GM18870 (cell line): ENCODE measurements around the gene GLCCI1.
"Not testable (repeated sequence)": the region's sequence is repeated elsewhere in the genome, so short reads cannot be mapped to it uniquely, and the experiment has no call there.

ENCODE experiments used
- ATAC-seq: cut with Tn5 transposase; IDR thresholded peaks from one replicate; pipeline ENCODE4 v1.9.1; 2021; ENCODE audit warnings: moderate library complexity; ENCODE audit not compliant: unreplicated experiment

Gene GLCCI1

GRCh38 chr7:8042796-8043535 is 74.4 kb downstream of the GLCCI1 start:
- no peak for ATAC-seq

GRCh38 chr7:8044761-8045430 is 76.3 kb downstream of the GLCCI1 start:
- ATAC-seq = no peak

- ATAC-seq = not testable (repeated sequence)
Measured at GRCh38 chr7:8048067-8048466, 79.5 kb downstream of the GLCCI1 start.

GRCh38 chr7:8051373-8051772 is 82.8 kb downstream of the GLCCI1 start:
- ATAC-seq = no peak

GRCh38 chr7:8051998-8052397 is 83.4 kb downstream of the GLCCI1 start:
- no peak for ATAC-seq

- no peak for ATAC-seq
Measured at GRCh38 chr7:8052824-8053223, 84.2 kb downstream of the GLCCI1 start.

DNA sequence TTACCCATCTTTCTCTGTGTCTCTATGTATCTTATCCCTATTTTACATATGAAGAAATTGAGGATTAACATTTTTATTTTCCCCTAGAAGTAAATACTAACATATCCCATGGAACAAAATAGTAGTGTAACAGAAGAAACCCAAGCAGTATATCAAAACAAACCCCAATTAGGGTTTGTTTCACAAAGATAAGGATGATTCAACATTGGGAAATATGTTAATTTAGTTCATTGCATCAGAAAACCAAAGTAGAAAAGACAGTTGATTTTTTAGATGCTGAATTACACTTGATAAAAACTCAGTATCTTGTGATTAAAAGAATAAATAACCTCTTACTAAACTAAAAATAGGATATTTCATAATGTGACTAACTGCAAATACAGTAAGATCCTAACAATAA is 87.8 kb downstream of the GLCCI1 start:
- ATAC-seq = no peak

- ATAC-seq = no peak
Measured at GRCh38 chr7:8057566-8057965, 89.0 kb downstream of the GLCCI1 start.

DNA sequence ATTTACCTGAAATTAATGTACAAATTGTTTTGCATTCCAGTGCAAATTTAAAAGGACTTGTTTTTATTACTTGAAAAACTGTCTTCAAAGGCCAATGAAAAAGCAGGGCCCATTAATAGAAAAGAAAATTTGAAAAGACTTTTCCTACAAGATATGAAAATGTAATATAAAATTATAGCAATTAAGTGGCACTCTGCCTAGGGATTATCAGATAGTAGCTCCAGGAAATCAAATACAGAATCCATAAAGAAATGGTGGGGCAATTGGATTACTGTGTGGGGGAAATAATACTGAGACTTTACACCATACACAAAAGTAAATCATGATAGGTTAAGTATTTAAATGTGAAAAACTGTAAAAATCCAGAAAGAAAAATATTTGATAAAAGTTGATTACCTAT is 89.7 kb downstream of the GLCCI1 start:
- no peak for ATAC-seq

DNA sequence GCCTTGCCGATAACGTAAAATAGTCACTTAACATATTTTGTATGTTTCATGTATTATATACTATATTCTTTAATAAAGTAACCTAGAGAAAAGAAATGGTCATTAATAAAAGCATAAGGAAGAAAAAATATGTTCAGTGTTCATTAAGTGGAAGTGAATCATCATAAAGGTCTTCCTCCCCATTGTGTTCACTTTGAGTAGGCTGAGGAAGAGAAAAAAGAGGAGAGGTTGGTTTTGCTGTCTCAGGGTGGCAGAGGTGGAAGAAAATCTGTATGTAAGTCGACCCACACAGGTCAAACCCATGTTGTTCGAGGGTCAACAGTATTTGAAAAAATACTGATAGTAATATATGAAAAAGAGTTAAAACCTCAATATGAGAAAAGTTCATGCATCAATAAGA is 90.3 kb downstream of the GLCCI1 start:
- no peak for ATAC-seq

DNA sequence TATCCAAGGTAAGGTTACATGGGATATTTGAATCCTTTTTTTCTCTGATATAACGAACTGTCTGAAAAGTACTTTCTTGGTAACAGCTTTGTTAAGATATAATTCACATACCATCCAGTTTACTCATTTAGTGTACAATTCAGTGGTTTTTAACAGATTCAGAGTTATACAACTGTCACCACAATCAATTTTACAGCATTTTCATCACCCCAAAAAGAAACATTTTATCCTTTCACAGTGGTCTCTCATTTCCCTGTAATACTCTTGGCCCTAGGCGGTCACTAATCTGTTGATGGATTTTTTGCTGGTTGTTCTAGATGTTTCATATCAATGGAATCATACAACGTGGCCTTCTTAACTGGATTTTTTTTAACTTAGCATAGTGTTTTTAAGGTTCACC is 91.6 kb downstream of the GLCCI1 start:
- ATAC-seq = no peak

- ATAC-seq = not testable (repeated sequence)
Measured at GRCh38 chr7:8063300-8063699, 94.7 kb downstream of the GLCCI1 start.

- ATAC-seq = no peak
Measured at GRCh38 chr7:8063706-8064297, 95.2 kb downstream of the GLCCI1 start.

GRCh38 chr7:8064828-8065227 is 96.2 kb downstream of the GLCCI1 start:
- no peak for ATAC-seq

- no peak for ATAC-seq
Measured at GRCh38 chr7:8065356-8065813, 96.8 kb downstream of the GLCCI1 start.

DNA sequence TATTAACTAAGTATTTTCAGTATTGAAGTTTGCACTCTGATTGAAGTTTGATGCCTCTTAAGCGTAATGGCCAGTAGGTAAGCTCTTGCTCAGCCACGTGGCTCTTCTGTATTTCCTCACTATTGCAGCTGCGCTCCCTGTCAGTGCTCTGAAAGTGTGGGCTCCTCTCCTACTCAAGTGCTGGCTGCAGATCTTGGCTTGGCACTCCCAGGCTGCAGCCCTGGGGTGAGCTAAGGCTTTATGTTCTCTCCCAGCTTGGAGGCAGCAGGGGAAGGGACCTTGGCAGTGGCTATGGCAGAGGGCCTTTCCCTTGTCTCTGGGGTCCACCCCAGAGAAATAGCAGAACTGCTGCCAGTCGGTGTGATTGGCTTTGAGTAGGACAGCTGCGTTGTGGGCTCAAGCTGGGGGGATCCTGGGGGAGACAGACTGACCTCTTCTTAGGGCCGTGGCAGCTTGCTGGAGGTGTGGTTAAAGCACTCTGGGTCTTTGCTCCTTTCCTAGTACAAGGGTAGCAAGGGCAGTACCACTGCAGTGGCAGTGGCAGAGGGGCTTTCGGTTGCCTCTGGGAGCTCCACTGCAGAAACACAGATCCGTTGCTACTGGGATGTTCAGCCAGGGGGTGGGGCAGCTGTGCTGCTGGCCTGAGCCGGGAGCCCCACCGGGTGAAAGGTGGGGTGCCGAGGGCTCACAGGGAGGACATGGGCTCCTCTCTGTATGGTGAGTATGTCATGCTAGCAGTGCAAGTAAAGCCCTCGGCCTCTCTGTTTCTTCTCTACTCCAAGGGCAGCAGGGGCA is 100.5 kb downstream of the GLCCI1 start:
- ATAC-seq = no peak

GRCh38 chr7:8070451-8071180 is 102.0 kb downstream of the GLCCI1 start:
- no peak for ATAC-seq

- no peak for ATAC-seq
Measured at GRCh38 chr7:8078418-8078817, 109.8 kb downstream of the GLCCI1 start.

- ATAC-seq = no peak
Measured at GRCh38 chr7:8082762-8083161, 114.2 kb downstream of the GLCCI1 start.

GRCh38 chr7:8084836-8085235 is 116.2 kb downstream of the GLCCI1 start:
- ATAC-seq = no peak

DNA sequence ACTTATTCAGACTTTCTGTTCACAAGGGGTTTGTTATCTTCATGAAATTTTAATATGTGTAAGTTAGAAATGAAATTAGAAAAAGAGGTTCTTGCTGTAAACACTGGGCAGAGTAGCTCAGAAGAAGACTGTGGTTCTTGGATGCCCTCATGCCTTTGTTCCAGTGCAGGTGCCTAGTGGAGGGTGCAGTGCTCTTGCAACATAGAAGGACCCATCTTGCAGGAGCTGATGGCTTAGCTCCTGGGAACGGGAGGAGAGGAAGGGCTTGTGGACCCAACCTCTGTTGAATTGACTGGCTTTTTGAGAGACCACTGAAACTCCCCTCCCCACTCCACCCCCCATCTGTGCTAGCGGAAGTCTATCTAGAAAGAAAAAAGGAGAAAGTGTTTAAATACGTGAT is 116.8 kb downstream of the GLCCI1 start:
- ATAC-seq = no peak
